ENCODE results near the gene TOPBP1.
A peak's percentile ranks its signal among the peaks of the same experiment; 100 is the strongest.

The TOPBP1 gene

GRCh38 chr3:133661454-133662277 is at the start of gene TOPBP1:
Gene TOPBP1, minus strand, starts transcription at chr3:133661941. Its CDS starts 814 bp downstream, at chr3:133661127.
- no peak for DNase-seq (ENCODE audit: low read depth, low spot score)
- Histone ChIP-seq H3K27ac (peak within 1 kb of the TSS; percentile 72), H3K9me3 (ENCODE audit: low read depth, low read length) (no peaks in the 10 kb centered on the region), H3K4me3 (peak within 1 kb of the TSS; percentile 85), H3K9ac (ENCODE audit: insufficient read length) (peak within 1 kb of the TSS; percentile 98), H3K36me3 (ENCODE audit: insufficient read depth, low read length) (peaks cover 32% of the 10 kb centered on the region)
- TF ChIP-seq EZH2 (IDR thresholded peaks at IDR 0.05) = no peak
- TF ChIP-seq POLR2AphosphoS5 (IDR thresholded peaks at IDR 0.05; ENCODE audit: borderline replicate concordance, low read depth, low read length) = peak; percentile 92
- peak; percentile 84 for TF ChIP-seq FOXP2 (optimal IDR thresholded peaks at IDR 0.05; ENCODE audit: control extremely low read depth, extremely low read length, insufficient read depth)

- DNase-seq (ENCODE audit: low read depth, low spot score) = no peak
Observed at GRCh38 chr3:133711013-133711412, 49.3 kb upstream of the TOPBP1 start.

GRCh38 chr3:133709139-133709750 is 47.5 kb upstream of the TOPBP1 start:
- H3K4me3 ChIP-seq = no peak overlapping the region
- TF ChIP-seq EZH2 (IDR thresholded peaks at IDR 0.05) = no peak
- TF ChIP-seq FOXP2 (optimal IDR thresholded peaks at IDR 0.05; ENCODE audit: control extremely low read depth, extremely low read length, insufficient read depth) = no peak
- no peak for TF ChIP-seq POLR2AphosphoS5 (IDR thresholded peaks at IDR 0.05; ENCODE audit: borderline replicate concordance, low read depth, low read length)
- no peaks in the 10 kb centered on the region for H3K36me3 ChIP-seq (ENCODE audit: insufficient read depth, low read length)
- H3K9ac ChIP-seq (ENCODE audit: insufficient read length) = no peak overlapping the region
- DNase-seq (ENCODE audit: low read depth, low spot score) = no peak
- no peaks in the 10 kb centered on the region for H3K9me3 ChIP-seq (ENCODE audit: low read depth, low read length)
- H3K27ac ChIP-seq = no peak overlapping the region

More at GRCh38 chr3:133711013-133711412, 49.3 kb upstream of the TOPBP1 start:
- no peak overlapping the region for H3K4me3 ChIP-seq
- H3K36me3 ChIP-seq (ENCODE audit: insufficient read depth, low read length) = no peaks in the 10 kb centered on the region
- TF ChIP-seq POLR2AphosphoS5 (IDR thresholded peaks at IDR 0.05; ENCODE audit: borderline replicate concordance, low read depth, low read length) (no peak), FOXP2 (optimal IDR thresholded peaks at IDR 0.05; ENCODE audit: control extremely low read depth, extremely low read length, insufficient read depth) (no peak), EZH2 (IDR thresholded peaks at IDR 0.05) (no peak)
- no peak overlapping the region for H3K9ac ChIP-seq (ENCODE audit: insufficient read length)
- H3K9me3 ChIP-seq (ENCODE audit: low read depth, low read length) = no peaks in the 10 kb centered on the region
- H3K27ac ChIP-seq = no peak overlapping the region

GRCh38 chr3:133706033-133706432 is 44.3 kb upstream of the TOPBP1 start:
- Histone ChIP-seq H3K4me3 (no peak overlapping the region), H3K9me3 (ENCODE audit: low read depth, low read length) (no peaks in the 10 kb centered on the region)

GRCh38 chr3:133703915-133704314 is 42.2 kb upstream of the TOPBP1 start:
- Histone ChIP-seq H3K4me3 (no peak overlapping the region), H3K36me3 (ENCODE audit: insufficient read depth, low read length) (no peaks in the 10 kb centered on the region), H3K9ac (ENCODE audit: insufficient read length) (no peak overlapping the region), H3K9me3 (ENCODE audit: low read depth, low read length) (no peaks in the 10 kb centered on the region), H3K27ac (no peak overlapping the region)
- DNase-seq (ENCODE audit: low read depth, low spot score) = no peak
- TF ChIP-seq POLR2AphosphoS5 (IDR thresholded peaks at IDR 0.05; ENCODE audit: borderline replicate concordance, low read depth, low read length) (no peak), FOXP2 (optimal IDR thresholded peaks at IDR 0.05; ENCODE audit: control extremely low read depth, extremely low read length, insufficient read depth) (no peak), EZH2 (IDR thresholded peaks at IDR 0.05) (no peak)

More at GRCh38 chr3:133706033-133706432, 44.3 kb upstream of the TOPBP1 start:
- TF ChIP-seq EZH2 (IDR thresholded peaks at IDR 0.05) (no peak), POLR2AphosphoS5 (IDR thresholded peaks at IDR 0.05; ENCODE audit: borderline replicate concordance, low read depth, low read length) (no peak), FOXP2 (optimal IDR thresholded peaks at IDR 0.05; ENCODE audit: control extremely low read depth, extremely low read length, insufficient read depth) (no peak)
- no peaks in the 10 kb centered on the region for H3K36me3 ChIP-seq (ENCODE audit: insufficient read depth, low read length)
- DNase-seq (ENCODE audit: low read depth, low spot score) = no peak
- no peak overlapping the region for H3K9ac ChIP-seq (ENCODE audit: insufficient read length)
- no peak overlapping the region for H3K27ac ChIP-seq

GRCh38 chr3:133701435-133702358 is 40.0 kb upstream of the TOPBP1 start:
- Histone ChIP-seq H3K36me3 (ENCODE audit: insufficient read depth, low read length) (no peaks in the 10 kb centered on the region), H3K27ac (no peak overlapping the region), H3K9ac (ENCODE audit: insufficient read length) (no peak overlapping the region), H3K4me3 (no peak overlapping the region), H3K9me3 (ENCODE audit: low read depth, low read length) (no peaks in the 10 kb centered on the region)
- no peak for DNase-seq (ENCODE audit: low read depth, low spot score)
- TF ChIP-seq POLR2AphosphoS5 (IDR thresholded peaks at IDR 0.05; ENCODE audit: borderline replicate concordance, low read depth, low read length) (no peak), EZH2 (IDR thresholded peaks at IDR 0.05) (no peak), FOXP2 (optimal IDR thresholded peaks at IDR 0.05; ENCODE audit: control extremely low read depth, extremely low read length, insufficient read depth) (no peak)

GRCh38 chr3:133700351-133700750 is 38.6 kb upstream of the TOPBP1 start:
- Histone ChIP-seq H3K27ac (no peak overlapping the region), H3K9ac (ENCODE audit: insufficient read length) (no peak overlapping the region), H3K9me3 (ENCODE audit: low read depth, low read length) (no peaks in the 10 kb centered on the region), H3K36me3 (ENCODE audit: insufficient read depth, low read length) (no peaks in the 10 kb centered on the region), H3K4me3 (no peak overlapping the region)
- TF ChIP-seq POLR2AphosphoS5 (IDR thresholded peaks at IDR 0.05; ENCODE audit: borderline replicate concordance, low read depth, low read length) (no peak), FOXP2 (optimal IDR thresholded peaks at IDR 0.05; ENCODE audit: control extremely low read depth, extremely low read length, insufficient read depth) (no peak), EZH2 (IDR thresholded peaks at IDR 0.05) (no peak)
- DNase-seq (ENCODE audit: low read depth, low spot score) = no peak
